HCT116 (cell line): ENCODE results near the gene CENPP. TPM values are rescaled to one million over a fixed set of nuclear protein-coding genes. Genes with fewer than 3 reads are reported as not detected.

Experiments used
- ATAC-seq: fragments of 200-7000 bp; cut with Tn5 transposase; 2 replicates; pipeline ENCODE4 v1.9.1; 2020; ENCODE audit warnings: mild to moderate bottlenecking, moderate library complexity
- BruUV-seq: library from RNA; stranded (reverse); fragments of 400-500 nt; replicated peaks from 2 replicates; lab custom pipeline; 2021; lab: Mats Ljungman, UMichigan
- CTCF ChIA-PET: fragments of 300-600 bp; sonication (Branson Sonifier 250); formaldehyde crosslinking; loops from one replicate; lab custom pipeline; 2021; ENCODE audit warnings: antibody characterized with exemption; lab: Charles Lee
- POLR2A ChIA-PET: fragments of 300-600, 350-600 bp; sonication (Branson Sonifier 250); formaldehyde crosslinking; loops from one replicate; lab custom pipeline; 2021; ENCODE audit warnings: antibody characterized with exemption; lab: Charles Lee
- RAD21 ChIA-PET, 2 experiments: fragments of 300-600 bp; sonication (Branson Sonifier 250); formaldehyde crosslinking; loops; one replicate each; lab custom pipeline; 2023; ENCODE audit warnings: low total read pairs in 2 of 2; ENCODE audit not compliant: uncharacterized antibody in 2 of 2, unreplicated experiment in 2 of 2, low non-redundant PET in 1 of 2; lab: Charles Lee
- DNase-seq: peaks from one replicate; pipeline ENCODE4 v3.0.0-alpha.2; 2010; ENCODE audit warnings: low read depth, low spot score
- H2AFZ ChIP-seq: fragments of 200-600 bp; shearing (Covaris generic), sonication (generic); 2 replicates; pipeline ENCODE4 v1.6.1; 2017; ENCODE audit warnings: low read depth, mixed run types, mixed read lengths, antibody characterized with exemption, low read length; ENCODE audit not compliant: poor library complexity, severe bottlenecking
- H3K27ac ChIP-seq: 2 replicates; pipeline ENCODE4 v1.5.1; 2012; ENCODE audit warnings: low read depth, low read length
- H3K27me3 ChIP-seq: fragments of 200-600 bp; sonication (generic); 2 replicates; pipeline ENCODE4 v1.6.1; 2016; ENCODE audit warnings: mixed run types, low read length, mixed read lengths; ENCODE audit not compliant: insufficient read depth
- H3K36me3 ChIP-seq, 2 experiments: fragments of 200-500 bp in 1 of 2; fragments of 200-600 bp in 1 of 2; sonication (Bioruptor generic) in 1 of 2; sonication (generic) in 1 of 2; 2 replicates each; pipeline versions ENCODE4 v1.5.1 to v1.6.1; 2014 to 2016; ENCODE audit warnings: low read length in 2 of 2, inconsistent platforms in 1 of 2, mixed read lengths in 1 of 2, mixed run types in 1 of 2; ENCODE audit not compliant: insufficient read depth in 2 of 2, control insufficient read depth in 1 of 2
- H3K4me1 ChIP-seq, 2 experiments: fragments of 200-600 bp in 1 of 2; sonication (generic) in 1 of 2; 2 replicates each; pipeline versions ENCODE4 v1.5.1 to v1.6.1; 2012 to 2017; ENCODE audit warnings: low read length in 2 of 2, inconsistent platforms in 1 of 2, mild to moderate bottlenecking in 1 of 2, mixed read lengths in 1 of 2, mixed run types in 1 of 2, moderate library complexity in 1 of 2; ENCODE audit not compliant: insufficient read depth in 2 of 2, control insufficient read depth in 1 of 2
- H3K4me2 ChIP-seq: fragments of 200-600 bp; sonication (generic); 2 replicates; pipeline ENCODE4 v1.6.1; 2017; ENCODE audit warnings: mixed run types, low read length, mixed read lengths
- H3K4me3 ChIP-seq, 2 experiments: fragments of 200-600 bp in 1 of 2; sonication (generic) in 1 of 2; replicated peaks in 1 of 2; 2 replicates each; pipeline ENCODE4 v1.5.1; 2011 to 2016; ENCODE audit warnings: low read length in 2 of 2, control low read depth in 1 of 2, low read depth in 1 of 2, mild to moderate bottlenecking in 1 of 2, mixed read lengths in 1 of 2, mixed run types in 1 of 2
- H3K79me2 ChIP-seq: fragments of 200-600 bp; sonication (generic); 2 replicates; pipeline ENCODE4 v1.6.1; 2017; ENCODE audit warnings: mild to moderate bottlenecking, mixed run types, low read length, moderate library complexity, mixed read lengths; ENCODE audit not compliant: insufficient read depth
- H3K9ac ChIP-seq: fragments of 200-600 bp; sonication (generic); 2 replicates; pipeline ENCODE4 v1.6.1; 2016; ENCODE audit warnings: low read length, mixed read lengths
- H3K9me2 ChIP-seq: fragments of 200-600 bp; sonication (generic), shearing (Covaris generic); 2 replicates; pipeline ENCODE4 v1.6.1; 2017; ENCODE audit warnings: mixed run types, mild to moderate bottlenecking, moderate library complexity; ENCODE audit not compliant: insufficient read depth
- H3K9me3 ChIP-seq, 2 experiments: fragments of 200-500 bp in 1 of 2; fragments of 200-600 bp in 1 of 2; sonication (Bioruptor generic) in 1 of 2; sonication (generic) in 1 of 2; 2 replicates each; pipeline ENCODE4 v1.6.1; 2014 to 2017; ENCODE audit warnings: low read length in 2 of 2, mixed read lengths in 2 of 2, inconsistent platforms in 1 of 2, low read depth in 1 of 2, mild to moderate bottlenecking in 1 of 2, mixed run types in 1 of 2, moderate library complexity in 1 of 2; ENCODE audit not compliant: control insufficient read depth in 1 of 2, insufficient read depth in 1 of 2
- H4K20me1 ChIP-seq: fragments of 200-600 bp; sonication (generic), shearing (Covaris generic); 2 replicates; pipeline ENCODE4 v1.6.1; 2017; ENCODE audit warnings: mixed run types, mild to moderate bottlenecking, moderate library complexity; ENCODE audit not compliant: insufficient read depth
- CEBPB ChIP-seq: IDR thresholded peaks from 2 replicates; pipeline ENCODE4 v1.6.1; 2012; ENCODE audit warnings: low read depth
- EZH2 ChIP-seq: fragments of 200-600 bp; sonication (generic); IDR thresholded peaks from 2 replicates; pipeline ENCODE4 v1.6.1; 2017; ENCODE audit warnings: antibody characterized with exemption, mixed run types
- RAD21 ChIP-seq: IDR thresholded peaks from 2 replicates; pipeline ENCODE4 v1.6.1; 2012; ENCODE audit warnings: low read depth, mild to moderate bottlenecking
- SIN3A ChIP-seq: IDR thresholded peaks from 2 replicates; pipeline ENCODE4 v1.6.1; 2012; ENCODE audit warnings: low read depth
- SP1 ChIP-seq: IDR thresholded peaks from 2 replicates; pipeline ENCODE4 v1.6.1; 2012; ENCODE audit warnings: low read depth
- SRF ChIP-seq: IDR thresholded peaks from 2 replicates; pipeline ENCODE4 v1.6.1; 2012; ENCODE audit warnings: low read depth
- YY1 ChIP-seq: IDR thresholded peaks from 2 replicates; pipeline ENCODE4 v1.6.1; 2011; ENCODE audit warnings: low read length, low read depth, moderate library complexity, mild to moderate bottlenecking; ENCODE audit not compliant: insufficient replicate concordance; ENCODE audit errors: extremely low read depth
- ZNF274 ChIP-seq: fragments of 200-500 bp; sonication (Bioruptor generic); IDR thresholded peaks from 2 replicates; pipeline ENCODE4 v1.6.1; 2014; ENCODE audit warnings: mild to moderate bottlenecking, low read depth, low read length, inconsistent platforms
- intact Hi-C: fragments of 100-400 bp; cut with micrococcal nuclease; formaldehyde crosslinking; loops from 2 replicates; pipeline ENCODE4 v1.10.0; 2022
- total RNA-seq: library from RNA; stranded (reverse); gene quantifications from one replicate; pipeline ENCODE4 v1.2.1, GENCODE V29; 2021; ENCODE audit not compliant: unreplicated experiment
- TF ChIP-seq, protein P1 (sequence below): IDR thresholded peaks from 2 replicates; pipeline ENCODE4 v1.6.1; 2012; ENCODE audit warnings: low read depth
- TF ChIP-seq, protein P2 (sequence below): IDR thresholded peaks from 2 replicates; pipeline ENCODE4 v1.6.1; 2012
- TF ChIP-seq, protein P3 (sequence below), 3 experiments: fragments of 200-600 bp in 1 of 3; sonication (generic) in 1 of 3; IDR thresholded peaks in 2 of 3; conservative IDR thresholded peaks in 1 of 3; 2 replicates each; pipeline ENCODE4 v1.5.1; 2012 to 2017; ENCODE audit warnings: low read depth in 2 of 3, low read length in 2 of 3, antibody characterized with exemption in 1 of 3, borderline replicate concordance in 1 of 3, control low read depth in 1 of 3, mild to moderate bottlenecking in 1 of 3, mixed read lengths in 1 of 3, mixed run types in 1 of 3, moderate library complexity in 1 of 3; ENCODE audit not compliant: insufficient read depth in 1 of 3

CENPP gene
- total RNA-seq, 1 experiment from 2014 or later = 7.0 TPM

DNA sequence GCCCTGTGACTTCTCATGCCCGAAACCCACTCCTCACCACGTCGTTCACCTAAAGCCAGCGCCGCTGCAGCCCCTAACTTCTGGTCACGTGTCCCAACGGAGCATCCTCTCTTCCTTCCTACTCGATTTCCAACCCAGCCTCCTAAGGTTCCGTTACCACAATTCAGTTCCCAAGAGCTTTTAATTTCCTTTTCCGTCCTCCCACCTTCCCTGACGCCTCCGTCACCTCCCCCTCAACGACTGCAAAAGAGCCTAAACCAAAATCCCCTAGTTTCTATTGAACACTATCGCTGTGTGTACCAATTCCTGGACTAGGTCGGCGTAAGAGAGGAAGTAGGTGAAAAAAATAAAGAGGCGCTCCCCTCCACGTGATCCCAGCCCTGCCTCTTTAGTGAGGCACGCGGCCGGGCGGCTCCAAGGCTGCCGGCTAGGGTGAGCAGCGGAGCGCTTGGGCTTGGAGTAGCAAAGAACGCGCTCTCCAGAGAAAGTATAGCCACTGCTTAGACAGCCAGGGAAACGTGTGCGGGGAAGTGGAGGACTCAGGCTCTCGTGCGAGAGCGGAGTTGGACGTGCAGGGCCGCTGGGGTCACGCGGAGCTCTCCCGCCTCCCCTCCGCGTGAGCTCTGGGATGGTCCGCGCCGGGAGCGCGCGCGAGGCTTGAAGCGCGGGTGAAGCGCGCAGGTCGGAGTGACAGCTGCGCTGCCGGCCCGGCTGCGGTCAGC is at the start of gene CENPP, which contains the start of gene NOL8 (continued):
- TF ChIP-seq, protein P1, sequence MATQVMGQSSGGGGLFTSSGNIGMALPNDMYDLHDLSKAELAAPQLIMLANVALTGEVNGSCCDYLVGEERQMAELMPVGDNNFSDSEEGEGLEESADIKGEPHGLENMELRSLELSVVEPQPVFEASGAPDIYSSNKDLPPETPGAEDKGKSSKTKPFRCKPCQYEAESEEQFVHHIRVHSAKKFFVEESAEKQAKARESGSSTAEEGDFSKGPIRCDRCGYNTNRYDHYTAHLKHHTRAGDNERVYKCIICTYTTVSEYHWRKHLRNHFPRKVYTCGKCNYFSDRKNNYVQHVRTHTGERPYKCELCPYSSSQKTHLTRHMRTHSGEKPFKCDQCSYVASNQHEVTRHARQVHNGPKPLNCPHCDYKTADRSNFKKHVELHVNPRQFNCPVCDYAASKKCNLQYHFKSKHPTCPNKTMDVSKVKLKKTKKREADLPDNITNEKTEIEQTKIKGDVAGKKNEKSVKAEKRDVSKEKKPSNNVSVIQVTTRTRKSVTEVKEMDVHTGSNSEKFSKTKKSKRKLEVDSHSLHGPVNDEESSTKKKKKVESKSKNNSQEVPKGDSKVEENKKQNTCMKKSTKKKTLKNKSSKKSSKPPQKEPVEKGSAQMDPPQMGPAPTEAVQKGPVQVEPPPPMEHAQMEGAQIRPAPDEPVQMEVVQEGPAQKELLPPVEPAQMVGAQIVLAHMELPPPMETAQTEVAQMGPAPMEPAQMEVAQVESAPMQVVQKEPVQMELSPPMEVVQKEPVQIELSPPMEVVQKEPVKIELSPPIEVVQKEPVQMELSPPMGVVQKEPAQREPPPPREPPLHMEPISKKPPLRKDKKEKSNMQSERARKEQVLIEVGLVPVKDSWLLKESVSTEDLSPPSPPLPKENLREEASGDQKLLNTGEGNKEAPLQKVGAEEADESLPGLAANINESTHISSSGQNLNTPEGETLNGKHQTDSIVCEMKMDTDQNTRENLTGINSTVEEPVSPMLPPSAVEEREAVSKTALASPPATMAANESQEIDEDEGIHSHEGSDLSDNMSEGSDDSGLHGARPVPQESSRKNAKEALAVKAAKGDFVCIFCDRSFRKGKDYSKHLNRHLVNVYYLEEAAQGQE = no peak
- TF ChIP-seq CEBPB (no peak), ZNF274 (no peak), SIN3A (peak; percentile 100)
- TF ChIP-seq, all 23 proteins: peak for 12

DNA sequence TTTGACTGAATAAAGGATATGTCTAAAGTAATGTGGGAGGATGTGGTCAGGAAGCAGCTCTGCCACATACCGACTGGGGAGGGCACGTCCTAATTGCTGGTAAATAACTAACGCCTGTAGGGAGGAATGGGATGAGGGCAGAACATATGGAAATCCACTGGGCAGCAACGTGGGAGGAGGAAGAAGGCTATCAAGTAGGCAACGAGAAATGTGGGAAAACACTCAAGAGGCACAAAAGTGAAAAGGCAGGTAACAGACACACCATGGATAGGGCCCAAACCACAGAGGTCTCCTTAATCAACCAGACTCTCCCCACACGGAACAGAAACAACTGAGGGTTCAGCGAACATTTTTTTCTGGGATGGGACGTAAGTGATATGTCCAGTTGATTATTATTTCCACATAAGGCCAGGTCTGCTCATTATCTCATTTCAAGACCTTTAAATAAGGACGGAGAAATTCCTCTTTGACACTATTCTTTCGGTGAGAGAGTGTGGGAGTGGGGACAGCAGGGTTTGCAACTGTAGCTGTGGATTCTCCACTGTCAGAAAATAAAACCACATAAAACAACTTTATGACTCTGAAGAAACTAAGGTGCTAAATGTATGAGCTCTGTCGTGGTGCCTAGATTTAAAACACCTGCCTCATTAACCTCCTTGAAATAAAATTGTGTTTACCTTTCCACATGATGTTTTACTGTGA is 49.3 kb upstream of the CENPP start:
- TF ChIP-seq RAD21 = no peak
- TF ChIP-seq ZNF274 = no peak
- TF ChIP-seq EZH2 = no peak
- TF ChIP-seq, protein P2, sequence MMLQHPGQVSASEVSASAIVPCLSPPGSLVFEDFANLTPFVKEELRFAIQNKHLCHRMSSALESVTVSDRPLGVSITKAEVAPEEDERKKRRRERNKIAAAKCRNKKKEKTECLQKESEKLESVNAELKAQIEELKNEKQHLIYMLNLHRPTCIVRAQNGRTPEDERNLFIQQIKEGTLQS = no peak
- no peak for TF ChIP-seq YY1
- no peak for TF ChIP-seq SRF
- no peak for TF ChIP-seq SP1
- TF ChIP-seq, protein P3, sequence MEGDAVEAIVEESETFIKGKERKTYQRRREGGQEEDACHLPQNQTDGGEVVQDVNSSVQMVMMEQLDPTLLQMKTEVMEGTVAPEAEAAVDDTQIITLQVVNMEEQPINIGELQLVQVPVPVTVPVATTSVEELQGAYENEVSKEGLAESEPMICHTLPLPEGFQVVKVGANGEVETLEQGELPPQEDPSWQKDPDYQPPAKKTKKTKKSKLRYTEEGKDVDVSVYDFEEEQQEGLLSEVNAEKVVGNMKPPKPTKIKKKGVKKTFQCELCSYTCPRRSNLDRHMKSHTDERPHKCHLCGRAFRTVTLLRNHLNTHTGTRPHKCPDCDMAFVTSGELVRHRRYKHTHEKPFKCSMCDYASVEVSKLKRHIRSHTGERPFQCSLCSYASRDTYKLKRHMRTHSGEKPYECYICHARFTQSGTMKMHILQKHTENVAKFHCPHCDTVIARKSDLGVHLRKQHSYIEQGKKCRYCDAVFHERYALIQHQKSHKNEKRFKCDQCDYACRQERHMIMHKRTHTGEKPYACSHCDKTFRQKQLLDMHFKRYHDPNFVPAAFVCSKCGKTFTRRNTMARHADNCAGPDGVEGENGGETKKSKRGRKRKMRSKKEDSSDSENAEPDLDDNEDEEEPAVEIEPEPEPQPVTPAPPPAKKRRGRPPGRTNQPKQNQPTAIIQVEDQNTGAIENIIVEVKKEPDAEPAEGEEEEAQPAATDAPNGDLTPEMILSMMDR (IDR thresholded peaks at IDR 0.05 in 2 of 3, conservative IDR thresholded peaks at IDR 0.05 in 1 of 3; ENCODE audit: borderline replicate concordance in 1 of 3, insufficient read depth in 1 of 3, low read depth in 2 of 3, low read length in 2 of 3) = no peak
- TF ChIP-seq, all 23 proteins: peak for 0
- Histone ChIP-seq H2AFZ (no peak overlapping the region), H3K4me2 (no peak overlapping the region), H3K4me1 (no peaks in the 10 kb centered on the region), H3K27ac (no peak overlapping the region), H4K20me1 (peaks cover 15% of the 10 kb centered on the region; the same call in 1 of the 2 replicates), H3K9ac (no peak overlapping the region), H3K79me2 (peaks cover 86% of the 10 kb centered on the region), H3K4me3 (no peak overlapping the region), H3K9me3 (no peaks in the 10 kb centered on the region), H3K9me2 (no peaks in the 10 kb centered on the region), H3K27me3 (no peaks in the 10 kb centered on the region), H3K36me3 (peaks cover 81 to 84% of the 10 kb centered on the region in 2 experiments)
- ChIA-PET POLR2A (interaction anchor here (1.4 to 1.6 kb wide), 2 partner anchors 15 kb away, joined by 3 to 5 read pairs; no protein-coding TSS in a partner anchor), CTCF (no interaction called here), RAD21 (no interaction called here)
- intact Hi-C loops = loop anchor here (5.0 kb wide), 1 partner anchor 34 kb away; no protein-coding TSS in a partner anchor
- DNase-seq (no peak), ATAC-seq (no peak)
- BruUV-seq = no TSS peak
